PFSK-1 (cell line): Measurements from ENCODE around the gene R3HCC1L.

Experiments used
- SIN3A ChIP-seq: IDR thresholded peaks from 2 replicates; pipeline ENCODE4 v1.6.1; 2012; ENCODE audit warnings: mild to moderate bottlenecking, low read length, moderate library complexity, borderline replicate concordance; ENCODE audit not compliant: insufficient read depth
- TAF1 ChIP-seq: IDR thresholded peaks from 2 replicates; pipeline ENCODE4 v1.6.1; 2012; ENCODE audit warnings: low read length, control low read depth, borderline replicate concordance; ENCODE audit not compliant: insufficient read depth

DNA sequence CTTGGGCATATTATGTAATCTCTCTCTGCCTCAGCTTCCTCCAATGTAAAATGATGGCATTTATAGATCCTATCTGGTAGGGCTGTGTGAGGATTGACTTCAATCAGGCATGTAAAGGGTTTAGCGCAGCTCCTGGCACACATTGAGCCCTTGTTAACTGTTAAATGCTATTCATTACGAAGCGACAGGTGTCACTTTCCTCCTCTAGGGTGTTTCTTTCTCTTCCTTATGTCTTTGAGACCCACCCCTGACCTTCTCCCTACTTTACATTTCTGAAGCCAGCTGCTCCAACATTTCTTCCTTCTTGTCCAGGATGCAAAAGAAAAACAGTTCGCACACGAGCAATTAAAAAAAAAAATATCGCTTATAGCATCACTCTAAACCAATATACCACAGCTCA lies 5.7 kb upstream of the R3HCC1L start:
- TF ChIP-seq TAF1 (no peak), SIN3A (no peak)
